ENCODE data around the gene SSC5D. TPM values are rescaled to one million over a fixed set of nuclear protein-coding genes. Genes with fewer than 3 reads are reported as not detected.

SSC5D gene
- polyA plus RNA-seq, 1 donor = 13.3 TPM

GRCh38 chr19:55455576-55456235 lies 32.5 kb upstream of the SSC5D start:
- no peak for DNase-seq

- DNase-seq = no peak
Measured at GRCh38 chr19:55456347-55456746, 31.9 kb upstream of the SSC5D start.

- no peak for DNase-seq
Measured at GRCh38 chr19:55457683-55458457, 30.4 kb upstream of the SSC5D start.

DNA sequence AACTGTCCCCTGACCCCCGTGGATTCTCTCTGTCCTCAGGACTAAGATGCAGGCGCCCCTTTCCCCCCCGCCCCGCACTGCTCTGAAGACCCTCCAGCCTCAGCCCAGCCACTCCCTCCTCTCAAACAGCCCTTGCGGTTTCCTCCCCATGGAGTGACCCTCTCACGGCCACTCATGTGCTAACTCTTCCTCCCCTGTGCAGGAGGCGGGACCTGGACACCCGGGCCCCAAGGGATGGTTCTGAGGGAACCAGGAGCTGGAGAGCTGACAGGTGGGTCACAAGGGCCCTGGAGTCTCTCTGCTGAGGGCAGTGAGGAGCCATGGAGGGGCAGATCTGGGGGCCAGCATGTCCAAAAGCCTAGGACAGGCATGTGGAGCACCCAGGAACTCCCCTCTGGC lies 28.7 kb upstream of the SSC5D start:
- no peak for DNase-seq

DNA sequence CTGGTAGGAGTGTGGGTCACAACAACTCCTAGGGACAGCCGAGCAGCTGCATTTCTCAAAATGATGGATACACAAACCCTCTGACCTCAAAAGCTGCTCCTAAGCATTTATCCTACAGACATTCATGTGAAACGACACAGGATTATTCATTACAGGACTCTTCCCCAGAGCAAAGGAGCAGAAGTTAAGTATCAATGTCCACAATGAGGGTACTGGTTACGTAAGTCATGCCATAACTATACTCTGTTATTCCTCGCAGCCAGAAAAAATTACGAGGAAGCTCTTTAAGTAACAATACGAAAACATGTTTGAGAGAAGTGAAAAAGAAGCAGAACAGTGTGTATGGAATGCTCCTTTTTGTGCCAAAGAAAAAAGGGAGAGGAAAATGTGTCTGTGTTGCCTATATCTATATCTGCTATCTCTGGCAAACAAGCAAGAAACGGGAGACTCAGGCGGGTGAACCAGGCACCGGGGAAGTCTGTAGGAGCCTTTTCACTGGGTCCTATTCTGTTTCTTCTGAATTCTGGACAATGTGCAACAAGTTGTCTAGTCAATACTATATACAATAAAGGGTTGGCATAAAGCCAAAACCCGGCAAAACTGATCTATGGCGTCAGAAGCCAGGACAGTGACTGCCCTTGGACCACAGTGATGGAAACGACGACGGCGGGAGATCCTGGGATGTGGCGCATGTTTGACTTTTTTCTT lies 28.1 kb upstream of the SSC5D start:
- peak; percentile 45 for DNase-seq

DNA sequence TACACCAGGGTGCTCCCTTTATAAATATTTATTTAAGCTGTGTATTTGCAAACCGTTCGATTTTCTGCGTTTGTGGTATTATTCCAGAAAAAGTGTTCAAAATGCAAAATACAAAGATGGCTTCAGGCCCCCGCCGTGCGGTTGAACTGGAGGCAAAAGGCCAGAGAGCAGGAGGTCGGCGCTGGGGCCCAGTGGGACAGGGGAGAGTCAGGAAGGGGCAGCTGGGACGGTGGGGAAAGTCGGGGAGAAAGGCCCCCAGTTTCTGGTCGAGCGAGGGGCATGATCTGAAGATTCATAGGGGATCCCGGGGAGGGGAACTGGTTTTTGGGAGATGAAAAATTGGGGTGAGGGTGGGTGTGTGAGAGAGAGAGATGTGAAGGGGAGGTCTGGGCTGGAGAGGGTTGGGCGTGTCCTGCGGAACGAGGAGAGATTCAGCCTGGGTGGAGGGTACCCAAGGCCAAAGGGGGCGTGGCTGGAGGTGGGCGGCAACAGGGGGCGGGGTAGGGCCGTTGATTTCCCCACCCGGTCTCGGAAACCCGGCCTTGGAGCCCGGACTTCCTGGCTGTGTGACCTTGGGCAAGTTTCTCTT lies 27.5 kb upstream of the SSC5D start:
- peak; percentile 89 for DNase-seq

- DNase-seq = peak; percentile 100
Measured at GRCh38 chr19:55461259-55461973, 26.8 kb upstream of the SSC5D start, which contains the start of gene ISOC2. TSS of gene ISOC2 (minus strand) at chr19:55461642. CDS start at chr19:55456486, 5,156 bp downstream.

DNA sequence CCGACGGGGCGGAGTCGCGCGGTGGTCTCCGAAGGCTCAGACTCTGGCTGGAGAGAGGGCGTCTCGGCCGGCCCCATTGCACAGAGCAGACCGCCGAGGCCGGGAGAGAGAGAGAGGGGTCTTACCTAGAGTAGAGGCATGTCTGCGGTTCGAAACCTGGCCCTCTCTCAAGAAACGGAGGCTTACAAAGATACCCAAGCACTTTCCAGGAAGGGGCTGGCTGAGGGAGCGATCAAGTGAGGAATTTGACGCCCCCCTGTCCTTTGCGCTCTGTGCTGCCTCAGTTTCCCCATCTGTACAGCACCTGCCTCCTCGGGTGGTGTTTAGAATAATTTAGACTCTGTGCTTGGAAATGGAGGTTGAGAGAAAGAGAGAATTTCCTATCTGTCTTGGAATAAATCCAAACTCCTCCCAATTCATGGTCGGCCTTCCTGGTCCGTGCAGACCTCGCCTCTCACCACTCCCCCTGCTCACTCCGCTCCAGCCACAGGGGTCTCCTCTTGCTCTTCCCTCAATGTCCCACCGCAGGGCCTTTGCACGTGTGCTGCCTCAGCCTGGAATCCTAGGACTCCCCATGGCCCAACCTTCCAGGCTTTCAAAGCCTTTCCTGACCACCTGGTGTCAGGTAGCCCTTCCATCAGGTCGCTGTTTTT lies 26.1 kb upstream of the SSC5D start:
- no peak for DNase-seq

DNA sequence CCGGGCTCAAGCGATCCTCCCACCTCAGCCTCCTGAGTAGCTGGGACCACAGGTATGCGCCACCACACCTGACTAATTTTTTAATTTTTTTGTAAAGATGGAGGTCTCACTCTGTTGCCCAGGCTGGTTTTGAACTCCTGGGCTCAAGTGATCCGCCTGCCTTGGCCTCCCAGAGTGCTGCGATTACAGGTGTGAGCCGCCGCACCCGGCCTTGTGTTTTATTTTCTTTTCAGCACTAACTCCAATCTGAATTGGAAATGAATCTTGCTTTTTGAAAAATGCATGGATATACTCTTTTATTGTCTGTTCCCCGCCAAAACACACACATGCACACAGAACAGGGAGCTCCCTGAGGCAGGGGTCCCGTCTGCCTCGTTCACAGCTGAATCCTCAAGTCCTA lies 25.5 kb upstream of the SSC5D start:
- no peak for DNase-seq

- DNase-seq = no peak
Measured at GRCh38 chr19:55463583-55464031, 24.6 kb upstream of the SSC5D start.

- DNase-seq = no peak
Measured at GRCh38 chr19:55464039-55464661, 24.1 kb upstream of the SSC5D start.

DNA sequence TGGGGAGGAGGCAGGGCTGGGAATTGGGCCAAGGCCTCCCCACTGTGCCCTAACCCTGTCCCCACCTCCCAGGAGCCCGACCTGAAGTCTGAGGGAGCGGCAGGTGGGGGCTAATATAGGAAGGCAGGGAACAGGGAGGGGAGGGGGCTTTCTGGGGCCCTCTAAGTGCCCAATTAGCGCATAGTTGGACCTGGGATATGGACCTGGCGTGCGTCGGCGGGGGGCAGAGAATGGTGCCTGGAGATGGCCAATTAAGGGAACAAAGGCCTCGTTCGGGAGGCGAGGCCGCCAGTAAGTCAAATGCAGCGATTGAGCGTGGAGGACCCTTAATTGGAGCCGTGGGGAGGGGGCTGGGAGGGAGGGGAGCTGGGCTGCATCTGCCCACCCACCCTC lies 23.6 kb upstream of the SSC5D start, which contains the start of gene C19orf85:
Gene C19orf85 (minus strand): TSS at position 90 of the 393 bp plus-strand sequence. CDS start 197 bp downstream, outside the sequence.
- no peak for DNase-seq

DNA sequence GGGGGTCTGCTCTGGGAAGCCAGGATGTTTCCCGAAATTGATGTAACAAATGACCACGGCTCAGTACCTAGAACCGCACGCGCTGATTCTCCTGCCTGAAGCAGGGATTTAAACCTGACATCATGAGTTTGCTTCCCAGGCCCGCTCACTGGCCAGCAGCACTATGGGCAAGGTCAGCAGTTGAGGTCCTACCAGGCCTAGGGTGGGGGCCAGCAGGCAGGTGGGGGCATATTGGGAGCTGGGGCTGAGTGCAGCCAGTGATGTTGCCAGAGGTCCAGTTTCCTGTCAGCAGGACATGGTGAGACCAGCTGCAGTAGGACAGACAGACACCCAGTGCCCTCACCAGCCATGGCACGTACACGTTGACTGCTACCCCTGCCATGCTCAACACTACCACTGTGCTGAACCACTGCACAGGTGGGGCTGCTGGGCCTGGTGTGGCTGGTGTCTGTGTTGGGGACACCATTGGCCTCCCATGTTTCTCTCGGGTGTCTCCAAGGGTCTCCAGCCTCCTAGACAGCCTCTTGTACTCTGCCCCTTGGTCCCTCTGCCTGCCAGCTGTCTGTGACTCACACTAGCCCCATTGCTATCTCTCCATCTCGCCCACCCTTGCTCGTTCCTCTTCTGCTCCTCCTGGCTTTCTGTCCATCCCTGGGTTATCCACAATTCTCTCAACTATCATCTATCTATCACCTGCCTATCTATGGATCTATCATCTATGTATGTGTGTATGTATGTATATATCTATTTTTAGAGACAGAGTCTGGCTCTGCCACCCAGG lies 22.6 kb upstream of the SSC5D start:
- no peak for DNase-seq

GRCh38 chr19:55466241-55466614 lies 22.0 kb upstream of the SSC5D start:
- DNase-seq = no peak

- DNase-seq = peak; percentile 73
Measured at GRCh38 chr19:55467236-55468053, 20.8 kb upstream of the SSC5D start.

- DNase-seq = no peak
Measured at GRCh38 chr19:55468054-55468393, 20.2 kb upstream of the SSC5D start.

- no peak for DNase-seq
Measured at GRCh38 chr19:55471266-55471665, 17.0 kb upstream of the SSC5D start.

DNA sequence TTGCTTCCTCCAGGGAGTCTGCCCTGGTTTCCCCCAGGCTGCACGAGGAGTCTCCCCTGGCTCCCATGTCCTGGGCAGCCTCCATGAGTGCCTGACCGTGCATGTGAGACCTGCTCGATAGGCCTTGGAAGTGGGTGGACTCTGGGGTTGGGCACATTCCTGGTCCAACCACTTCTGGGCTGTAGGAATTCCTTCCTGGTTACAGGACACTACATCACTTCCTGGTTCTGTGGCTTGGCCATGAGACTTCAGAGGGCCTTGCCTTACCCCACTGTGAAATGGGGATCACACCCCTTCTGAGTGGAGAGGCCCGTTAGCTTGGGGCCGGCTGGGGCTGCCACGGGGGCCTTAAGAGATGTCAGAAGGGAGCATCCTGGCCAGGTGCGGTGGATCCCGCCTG lies 15.8 kb upstream of the SSC5D start:
- DNase-seq = no peak

- DNase-seq = no peak
Measured at GRCh38 chr19:55473225-55474012, 14.8 kb upstream of the SSC5D start.
